DOHH2 (cell line): Measurements from ENCODE around the gene SCN5A.

ENCODE experiments used
- EZH2phosphoT487 ChIP-seq: fragments of 200-600 bp; sonication (generic); IDR thresholded peaks from 2 replicates; pipeline ENCODE4 v1.6.1; 2017; ENCODE audit warnings: borderline replicate concordance, mild to moderate bottlenecking, antibody characterized with exemption, low read length, moderate library complexity, mixed read lengths
- TF ChIP-seq, protein P1 (sequence below): fragments of 200-600 bp; sonication (generic); IDR thresholded peaks from one replicate; pipeline ENCODE4 v1.5.1; 2014; ENCODE audit warnings: antibody characterized with exemption, mild to moderate bottlenecking, low read depth, low read length; ENCODE audit not compliant: poor library complexity, severe bottlenecking

- no peak for TF ChIP-seq EZH2phosphoT487
- TF ChIP-seq, protein P1, sequence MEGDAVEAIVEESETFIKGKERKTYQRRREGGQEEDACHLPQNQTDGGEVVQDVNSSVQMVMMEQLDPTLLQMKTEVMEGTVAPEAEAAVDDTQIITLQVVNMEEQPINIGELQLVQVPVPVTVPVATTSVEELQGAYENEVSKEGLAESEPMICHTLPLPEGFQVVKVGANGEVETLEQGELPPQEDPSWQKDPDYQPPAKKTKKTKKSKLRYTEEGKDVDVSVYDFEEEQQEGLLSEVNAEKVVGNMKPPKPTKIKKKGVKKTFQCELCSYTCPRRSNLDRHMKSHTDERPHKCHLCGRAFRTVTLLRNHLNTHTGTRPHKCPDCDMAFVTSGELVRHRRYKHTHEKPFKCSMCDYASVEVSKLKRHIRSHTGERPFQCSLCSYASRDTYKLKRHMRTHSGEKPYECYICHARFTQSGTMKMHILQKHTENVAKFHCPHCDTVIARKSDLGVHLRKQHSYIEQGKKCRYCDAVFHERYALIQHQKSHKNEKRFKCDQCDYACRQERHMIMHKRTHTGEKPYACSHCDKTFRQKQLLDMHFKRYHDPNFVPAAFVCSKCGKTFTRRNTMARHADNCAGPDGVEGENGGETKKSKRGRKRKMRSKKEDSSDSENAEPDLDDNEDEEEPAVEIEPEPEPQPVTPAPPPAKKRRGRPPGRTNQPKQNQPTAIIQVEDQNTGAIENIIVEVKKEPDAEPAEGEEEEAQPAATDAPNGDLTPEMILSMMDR = no peak
Measured at GRCh38 chr3:38628835-38629234, 20.7 kb downstream of the SCN5A start.
